ENCODE measurements around the gene ITPR2.

DNA sequence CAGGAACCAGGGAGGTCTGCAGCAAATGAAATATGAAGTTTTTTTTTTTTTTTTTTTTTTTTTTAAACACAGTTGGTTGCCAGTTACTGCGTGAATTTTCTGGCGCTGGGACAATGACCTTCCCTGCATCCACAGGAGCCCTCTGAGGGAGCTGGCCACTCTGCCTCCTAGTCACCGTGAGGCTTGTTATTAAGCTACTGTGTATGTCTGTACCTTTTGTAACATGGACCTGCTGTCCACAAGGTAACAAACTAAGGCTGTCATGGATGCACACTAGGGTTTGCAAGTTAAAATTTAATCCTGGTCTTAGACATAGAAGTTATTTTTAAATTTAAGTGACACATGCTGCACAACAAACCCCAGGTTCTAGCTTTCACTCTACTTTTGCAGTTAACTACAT, 426.6 kb downstream of the ITPR2 start:
- TF ChIP-seq CTCF (IDR thresholded peaks at IDR 0.05), result no peak
- TF ChIP-seq POLR2A (IDR thresholded peaks at IDR 0.05), result no peak

All from Peyer's patch (tissue), 4 donors.